Muscle layer of colon (tissue), 2 donors: ENCODE measurements around the gene SLC7A11.
"Not testable (repeated sequence)": the region's sequence is repeated elsewhere in the genome, so short reads cannot be mapped to it uniquely, and the experiment has no call there.

Experiments
- H3K27ac ChIP-seq: one replicate; pipeline ENCODE4 v1.7.0; 2013; ENCODE audit warnings: low read depth, mild to moderate bottlenecking, low read length, moderate library complexity
- H3K27me3 ChIP-seq, 2 donors: one replicate each; pipeline ENCODE4 v1.7.0; 2013; ENCODE audit warnings: low read length in 2 of 2, mild to moderate bottlenecking in 2 of 2; ENCODE audit not compliant: insufficient read depth in 2 of 2, control insufficient read depth in 1 of 2
- H3K36me3 ChIP-seq: one replicate; pipeline ENCODE4 v1.7.0; 2013; ENCODE audit warnings: mild to moderate bottlenecking, low read length; ENCODE audit not compliant: insufficient read depth
- H3K4me1 ChIP-seq: one replicate; pipeline ENCODE4 v1.7.0; 2013; ENCODE audit warnings: mild to moderate bottlenecking, low read length; ENCODE audit not compliant: insufficient read depth
- H3K4me3 ChIP-seq, 2 donors: one replicate each; pipeline ENCODE4 v1.7.0; 2013; ENCODE audit warnings: low read length in 2 of 2, low read depth in 1 of 2, mild to moderate bottlenecking in 1 of 2, moderate library complexity in 1 of 2
- H3K9ac ChIP-seq: one replicate; pipeline ENCODE4 v1.7.0; 2013; ENCODE audit warnings: low read length
- H3K9me3 ChIP-seq: one replicate; pipeline ENCODE4 v1.7.0; 2013; ENCODE audit warnings: mild to moderate bottlenecking, low read length
- donor health status: abdominal sarcoma.
- donor health status: Adenocarcinoma of cecum.

SLC7A11 gene

DNA sequence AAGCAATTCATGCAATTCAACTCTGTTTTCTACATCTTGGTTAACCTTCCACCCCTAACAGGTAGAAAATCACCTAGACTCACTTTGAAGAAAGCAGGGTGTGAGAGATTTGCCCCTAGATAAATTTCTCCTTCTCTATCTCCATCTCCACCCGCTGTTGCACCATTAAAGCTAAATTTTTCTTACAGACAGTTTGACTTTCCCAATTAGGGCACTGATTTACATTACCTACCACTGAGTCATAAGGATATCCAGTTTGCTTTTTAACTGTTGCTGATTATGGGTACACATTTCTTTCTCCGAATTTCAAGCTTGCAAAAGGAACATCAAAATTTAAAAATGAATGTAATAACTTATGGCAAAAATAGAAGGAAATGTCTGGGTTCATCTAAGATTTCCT is 13.0 kb downstream of the SLC7A11 start:
- Histone ChIP-seq H3K9ac (no peak overlapping the region), H3K4me1 (no peaks in the 10 kb centered on the region), H3K27ac (no peak overlapping the region), H3K9me3 (no peaks in the 10 kb centered on the region), H3K4me3 (no peak overlapping the region), H3K27me3 (no peaks in the 10 kb centered on the region), H3K36me3 (no peaks in the 10 kb centered on the region)

DNA sequence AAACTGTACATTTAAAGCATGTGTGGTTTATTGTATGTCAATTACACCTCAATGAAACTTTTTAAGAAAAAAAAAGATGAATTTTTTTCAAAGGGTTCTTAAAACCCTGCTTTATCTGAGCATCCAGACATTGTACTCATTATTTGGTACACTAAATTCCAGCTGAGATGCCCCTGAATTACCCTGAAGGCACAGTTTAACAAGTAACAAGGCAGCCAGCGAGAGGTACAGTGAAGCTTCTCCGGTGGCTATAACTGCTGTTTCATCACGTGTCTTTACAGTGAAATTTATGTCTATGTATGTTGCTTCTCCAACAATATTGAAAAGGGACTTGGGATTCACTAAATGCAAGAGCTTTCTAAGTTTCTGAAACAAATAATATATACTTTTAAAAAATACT is 15.8 kb downstream of the SLC7A11 start:
- H3K27me3 ChIP-seq: no peaks in the 10 kb centered on the region
- no peak overlapping the region for H3K9ac ChIP-seq
- no peaks in the 10 kb centered on the region for H3K9me3 ChIP-seq
- H3K4me3 ChIP-seq: no peak overlapping the region
- peaks cover 4% of the 10 kb centered on the region for H3K4me1 ChIP-seq
- H3K27ac ChIP-seq: no peak overlapping the region
- H3K36me3 ChIP-seq: no peaks in the 10 kb centered on the region

DNA sequence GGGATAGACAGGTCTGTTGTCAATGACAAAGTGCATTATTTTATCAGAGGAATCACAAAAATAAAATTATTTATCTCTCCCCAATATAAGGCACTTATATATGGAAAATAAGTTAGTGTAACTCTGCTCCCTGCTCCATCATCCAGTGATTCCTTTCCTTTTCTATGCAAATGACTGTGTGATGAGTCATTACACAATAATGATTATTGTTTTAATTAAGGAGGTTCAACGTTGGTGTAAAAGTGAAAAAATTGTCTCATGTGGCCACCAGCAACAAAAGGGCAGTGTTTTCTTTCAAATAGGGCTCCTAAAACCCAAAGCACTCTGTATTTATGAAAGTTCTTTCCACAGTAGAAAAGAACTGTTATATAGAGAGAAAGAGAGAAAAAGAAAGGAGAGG is 16.7 kb downstream of the SLC7A11 start:
- Histone ChIP-seq H3K27ac (no peak overlapping the region), H3K9me3 (no peaks in the 10 kb centered on the region), H3K9ac (no peak overlapping the region)

DNA sequence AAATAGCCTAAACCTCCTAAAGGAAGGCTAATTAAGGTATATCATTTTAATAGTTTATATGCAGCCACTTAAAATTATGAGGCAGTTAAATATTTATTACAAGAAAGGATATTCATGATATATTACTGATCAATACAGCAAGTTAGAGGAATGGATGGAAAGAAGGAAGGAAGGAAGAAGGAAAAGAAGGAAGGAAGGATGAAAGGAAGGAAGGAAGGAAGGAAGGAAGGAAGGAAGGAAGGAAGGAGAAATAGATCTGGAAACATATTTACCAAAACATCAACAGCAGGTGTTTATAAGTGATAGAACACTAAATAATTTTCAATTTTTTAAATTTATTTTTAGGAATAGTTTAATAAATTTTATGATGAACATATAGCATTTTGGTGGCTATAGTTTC is 17.5 kb downstream of the SLC7A11 start:
- Histone ChIP-seq H3K9ac (no peak overlapping the region), H3K27ac (no peak overlapping the region), H3K27me3 (no peaks in the 10 kb centered on the region), H3K4me1 (peaks cover 4% of the 10 kb centered on the region), H3K9me3 (no peaks in the 10 kb centered on the region), H3K4me3 (no peak overlapping the region), H3K36me3 (no peaks in the 10 kb centered on the region)

More for the DNA sequence above, 16.7 kb downstream of the SLC7A11 start:
- H3K27me3 ChIP-seq: no peaks in the 10 kb centered on the region
- no peaks in the 10 kb centered on the region for H3K36me3 ChIP-seq
- H3K4me3 ChIP-seq: no peak overlapping the region
- peaks cover 4% of the 10 kb centered on the region for H3K4me1 ChIP-seq

DNA sequence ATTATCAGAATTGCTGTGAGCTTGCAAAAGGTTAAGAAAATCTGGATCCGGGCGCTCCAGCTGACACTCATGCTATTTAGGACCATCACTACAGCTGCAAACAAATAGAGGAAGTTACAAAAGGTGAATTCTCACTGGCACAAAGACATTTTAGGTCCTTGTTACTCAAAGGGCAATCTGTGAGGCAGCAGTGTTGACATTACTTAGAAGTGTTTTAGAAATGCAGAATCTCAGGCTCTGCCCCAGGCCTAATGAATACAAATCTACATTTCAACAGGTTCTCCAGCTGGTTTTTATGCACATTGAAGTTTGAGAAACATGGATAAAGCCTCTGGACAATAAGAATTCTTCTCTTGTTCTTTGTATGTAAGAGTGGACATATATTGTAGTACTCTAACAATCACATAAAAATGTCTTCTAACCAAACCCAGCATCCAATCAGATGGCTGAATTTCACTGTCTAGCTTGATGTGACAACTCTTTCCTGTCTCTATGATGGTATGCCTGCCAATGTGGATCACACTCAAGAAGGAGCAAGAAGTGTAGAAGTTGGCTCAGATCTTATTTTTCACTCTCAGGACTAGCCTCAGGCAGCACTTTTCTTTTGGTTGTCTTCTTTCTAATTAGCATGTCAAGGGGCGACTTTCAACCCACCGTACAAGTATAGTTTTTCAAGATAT is 18.8 kb downstream of the SLC7A11 start:
- no peaks in the 10 kb centered on the region for H3K27me3 ChIP-seq
- H3K9me3 ChIP-seq: no peaks in the 10 kb centered on the region
- no peak overlapping the region for H3K9ac ChIP-seq
- peaks cover 4% of the 10 kb centered on the region for H3K4me1 ChIP-seq
- H3K27ac ChIP-seq: no peak overlapping the region
- no peak overlapping the region for H3K4me3 ChIP-seq
- H3K36me3 ChIP-seq: no peaks in the 10 kb centered on the region

DNA sequence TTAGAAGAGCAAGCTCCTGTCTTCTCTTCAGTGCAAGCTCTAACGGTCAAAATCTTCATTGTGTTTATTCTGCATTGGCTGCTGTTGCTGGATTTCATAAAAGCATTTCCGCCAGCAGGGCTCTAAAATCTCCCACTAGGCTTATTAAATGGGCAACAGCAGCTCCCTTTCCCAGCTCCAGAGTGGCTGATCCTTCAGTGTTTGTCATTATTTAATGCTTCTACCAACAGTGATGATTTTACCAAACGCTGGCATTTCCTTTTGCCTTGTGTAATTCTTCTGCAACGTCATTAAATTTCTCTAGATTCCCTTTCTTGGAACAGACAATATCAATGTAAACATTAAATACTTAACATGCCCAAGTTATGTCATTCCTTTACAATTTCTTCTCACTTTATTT is 20.1 kb downstream of the SLC7A11 start:
- H3K9ac ChIP-seq: no peak overlapping the region
- H3K4me3 ChIP-seq: no peak overlapping the region
- H3K4me1 ChIP-seq: peaks cover 4% of the 10 kb centered on the region
- no peak overlapping the region for H3K27ac ChIP-seq
- H3K27me3 ChIP-seq: no peaks in the 10 kb centered on the region
- H3K36me3 ChIP-seq: no peaks in the 10 kb centered on the region
- no peaks in the 10 kb centered on the region for H3K9me3 ChIP-seq

DNA sequence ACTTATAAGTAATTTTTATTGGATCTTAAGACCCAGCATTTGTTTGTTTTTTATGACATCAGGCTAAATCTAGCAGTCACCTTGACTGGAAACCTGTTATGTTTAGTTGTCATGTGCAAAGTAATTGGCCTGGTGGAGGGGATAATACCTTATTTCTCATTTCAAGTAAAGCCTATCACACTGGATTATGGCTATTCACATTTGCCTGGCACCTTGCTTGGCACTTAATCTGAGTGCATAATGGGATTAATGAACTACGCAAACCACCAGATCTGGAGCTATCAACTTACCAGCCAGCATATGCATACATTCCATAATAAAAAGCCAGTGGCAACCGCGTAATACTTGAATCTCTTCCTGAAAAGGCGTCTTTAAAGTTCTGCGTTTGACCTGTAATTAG is 23.2 kb downstream of the SLC7A11 start:
- no peak overlapping the region for H3K9ac ChIP-seq
- no peak overlapping the region for H3K27ac ChIP-seq
- peaks cover 4% of the 10 kb centered on the region for H3K4me1 ChIP-seq
- no peaks in the 10 kb centered on the region for H3K36me3 ChIP-seq
- H3K27me3 ChIP-seq: no peaks in the 10 kb centered on the region
- no peaks in the 10 kb centered on the region for H3K9me3 ChIP-seq
- H3K4me3 ChIP-seq: no peak overlapping the region

DNA sequence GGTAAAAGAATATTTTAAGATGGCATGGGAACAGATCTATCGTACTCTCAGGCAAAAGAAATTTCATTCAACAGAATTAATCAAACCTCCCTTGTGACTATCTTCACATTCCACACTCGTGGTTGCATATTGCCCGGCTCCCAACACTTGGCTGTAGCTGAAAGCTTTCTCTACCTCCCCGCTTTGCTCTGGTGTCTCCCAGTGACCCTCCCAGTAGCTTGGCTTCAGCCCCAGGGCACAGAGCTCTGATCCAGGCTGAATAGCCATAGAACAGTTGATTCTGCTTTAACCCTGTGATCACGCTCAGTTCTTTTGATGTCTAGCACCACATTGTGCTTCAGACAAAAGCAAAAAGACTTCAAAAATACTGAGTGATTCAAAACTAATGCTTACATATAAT is 24.6 kb downstream of the SLC7A11 start:
- H3K27me3 ChIP-seq: no peaks in the 10 kb centered on the region
- no peak overlapping the region for H3K4me3 ChIP-seq
- H3K27ac ChIP-seq: no peak overlapping the region
- no peaks in the 10 kb centered on the region for H3K36me3 ChIP-seq
- H3K9ac ChIP-seq: no peak overlapping the region
- no peaks in the 10 kb centered on the region for H3K9me3 ChIP-seq
- peaks cover 4% of the 10 kb centered on the region for H3K4me1 ChIP-seq

DNA sequence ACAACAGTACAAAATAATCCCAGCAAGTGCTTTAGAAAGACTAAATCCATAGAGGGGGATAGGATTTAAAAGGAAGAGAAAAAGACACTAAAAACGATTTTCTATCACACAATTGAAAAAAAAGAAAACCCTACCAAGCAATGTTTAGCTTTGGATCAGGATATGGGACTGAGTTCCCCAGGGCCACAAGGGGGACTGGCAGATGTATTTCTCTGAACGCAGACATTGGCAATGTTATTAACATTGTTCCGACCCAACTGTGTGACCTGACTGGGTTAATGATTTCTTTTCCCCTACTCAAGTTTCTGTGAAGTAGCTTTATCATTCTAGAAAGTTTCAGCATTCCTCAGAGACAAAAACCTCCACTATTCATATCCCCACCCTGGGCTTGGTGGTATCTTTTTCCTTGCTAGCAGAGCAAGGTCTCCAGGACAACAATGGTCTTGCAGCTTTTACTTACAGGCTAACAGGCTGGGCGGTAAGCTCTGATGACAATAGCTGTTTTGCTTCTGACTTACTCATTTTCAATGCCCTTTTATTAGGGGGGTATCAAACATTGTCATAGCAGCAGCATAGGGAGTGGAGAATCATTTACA is 25.8 kb downstream of the SLC7A11 start:
- no peaks in the 10 kb centered on the region for H3K9me3 ChIP-seq
- no peak overlapping the region for H3K4me3 ChIP-seq
- no peaks in the 10 kb centered on the region for H3K27me3 ChIP-seq
- no peaks in the 10 kb centered on the region for H3K36me3 ChIP-seq
- H3K4me1 ChIP-seq: no peaks in the 10 kb centered on the region
- H3K9ac ChIP-seq: no peak overlapping the region
- no peak overlapping the region for H3K27ac ChIP-seq

DNA sequence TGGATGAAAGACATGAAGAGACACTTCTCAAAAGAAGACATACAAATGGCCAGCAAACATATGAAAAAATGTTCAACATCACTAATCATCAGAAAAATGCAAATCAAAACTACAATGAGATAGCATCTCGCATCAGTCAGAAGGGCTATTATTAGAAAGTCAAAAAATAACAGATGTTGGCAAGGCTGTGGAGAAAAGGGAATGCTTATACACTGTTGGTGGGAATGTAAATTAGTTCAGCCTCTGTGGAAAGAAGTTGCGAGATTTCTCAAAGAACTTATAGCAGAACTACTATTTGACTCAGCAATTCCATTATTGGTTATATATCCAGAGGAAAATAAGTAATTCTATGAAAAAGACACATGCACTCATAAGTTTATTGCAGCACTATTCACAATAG is 31.6 kb downstream of the SLC7A11 start:
- H3K27me3 ChIP-seq, H3K4me3 ChIP-seq, H3K27ac ChIP-seq, H3K4me1 ChIP-seq, H3K9me3 ChIP-seq, H3K36me3 ChIP-seq, H3K9ac ChIP-seq: not testable (repeated sequence)

DNA sequence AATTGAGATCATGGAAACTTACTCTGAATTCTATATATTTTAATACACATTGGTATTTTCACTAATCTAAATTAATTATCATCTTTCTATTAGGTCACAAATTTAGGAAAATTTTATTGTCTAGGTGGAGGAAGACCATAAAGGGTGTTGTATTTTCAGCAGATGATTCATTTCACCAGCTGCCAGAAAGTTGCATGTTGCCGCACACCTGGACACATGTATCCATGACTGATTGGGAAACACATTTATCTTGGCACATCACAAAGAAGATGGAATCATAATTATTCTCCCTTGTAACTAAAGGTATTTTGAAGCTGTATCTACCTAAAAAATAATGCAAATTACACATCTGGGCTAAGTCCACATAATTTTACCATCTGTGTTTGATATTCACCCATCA is 33.1 kb downstream of the SLC7A11 start:
- H3K4me1 ChIP-seq: no peaks in the 10 kb centered on the region
- no peak overlapping the region for H3K9ac ChIP-seq
- H3K36me3 ChIP-seq: no peaks in the 10 kb centered on the region
- no peaks in the 10 kb centered on the region for H3K9me3 ChIP-seq
- no peak overlapping the region for H3K4me3 ChIP-seq
- H3K27me3 ChIP-seq: no peaks in the 10 kb centered on the region
- no peak overlapping the region for H3K27ac ChIP-seq

DNA sequence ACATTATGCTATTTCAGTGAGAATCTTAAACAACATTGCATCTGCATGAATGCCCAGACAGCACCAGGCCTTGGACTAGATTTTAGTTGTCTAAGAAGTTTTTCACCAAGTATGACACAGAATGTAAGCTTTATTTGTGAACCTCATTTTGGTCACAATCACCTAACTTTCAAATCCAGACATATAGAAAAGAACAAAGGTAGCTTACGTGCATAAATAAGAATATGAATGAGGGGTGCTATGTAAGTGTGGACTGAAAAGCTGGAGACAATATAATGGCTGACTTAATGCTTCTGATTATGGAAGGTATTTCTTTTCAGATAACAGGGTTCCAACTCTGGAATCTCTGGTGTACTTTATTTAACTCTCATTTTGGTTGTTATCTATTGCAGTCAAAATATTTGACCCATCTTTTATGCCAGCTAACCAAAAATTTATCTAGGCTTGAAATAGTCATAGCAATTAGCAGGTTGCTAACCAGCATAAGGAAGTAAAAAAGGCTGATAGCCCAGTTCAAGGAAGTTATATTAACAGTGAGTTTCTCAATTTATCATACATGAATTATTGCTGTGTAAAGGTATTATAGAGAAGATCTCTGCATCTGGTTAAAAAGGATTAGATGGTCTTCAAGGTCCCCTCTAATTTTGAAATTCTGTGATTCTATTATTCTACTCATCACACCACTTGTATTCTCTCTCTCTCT is 36.5 kb downstream of the SLC7A11 start:
- H3K36me3 ChIP-seq: no peaks in the 10 kb centered on the region
- H3K9ac ChIP-seq: no peak overlapping the region
- H3K4me3 ChIP-seq: no peak overlapping the region
- no peaks in the 10 kb centered on the region for H3K9me3 ChIP-seq
- H3K4me1 ChIP-seq: no peaks in the 10 kb centered on the region
- H3K27ac ChIP-seq: no peak overlapping the region
- no peaks in the 10 kb centered on the region for H3K27me3 ChIP-seq
